Memory B cell (primary cell): ENCODE results near the gene KLHL42.
"Not testable (repeated sequence)": the region's sequence is repeated elsewhere in the genome, so short reads cannot be mapped to it uniquely, and the experiment has no call there.

Experiments
- ATAC-seq: fragments of 150-1000 bp; cut with Tn5 transposase; 2 replicates; pipeline ENCODE4 v1.10.0; 2021; ENCODE audit warnings: low read depth, mild to moderate bottlenecking, moderate library complexity
- DNase-seq, 2 donors: peaks; one replicate each; pipeline ENCODE4 v3.0.0; 2022; ENCODE audit warnings: low spot score in 2 of 2
- H3K27ac Mint-ChIP-seq: one replicate; pipeline ENCODE4 v1.8.0; 2022; ENCODE audit warnings: mild to moderate bottlenecking, moderate library complexity, mixed read lengths
- H3K27me3 Mint-ChIP-seq: one replicate; pipeline ENCODE4 v1.8.0; 2022; ENCODE audit warnings: mixed read lengths
- H3K36me3 Mint-ChIP-seq: one replicate; pipeline ENCODE4 v1.8.0; 2022; ENCODE audit warnings: mild to moderate bottlenecking, mixed read lengths
- H3K4me1 Mint-ChIP-seq: one replicate; pipeline ENCODE4 v1.8.0; 2022; ENCODE audit warnings: mixed read lengths
- H3K4me3 Mint-ChIP-seq: one replicate; pipeline ENCODE4 v1.8.0; 2022; ENCODE audit warnings: mild to moderate bottlenecking, moderate library complexity, mixed read lengths
- H3K9me3 Mint-ChIP-seq: one replicate; pipeline ENCODE4 v1.8.0; 2022; ENCODE audit warnings: mixed read lengths

The KLHL42 gene

GRCh38 chr12:27779920-27780611 is at the start of gene KLHL42, which contains the start of gene MANSC4:
TSS of gene KLHL42 (plus strand) at chr12:27780233. CDS start at chr12:27780331, 98 bp downstream.
TSS of gene MANSC4 (minus strand) at chr12:27780236. CDS start at chr12:27771276, 8,960 bp downstream.
- peak within 1 kb of the TSS; percentile 87 for H3K4me3 Mint-ChIP-seq
- peaks cover 16% of the 10 kb centered on the region for H3K4me1 Mint-ChIP-seq
- no peaks in the 10 kb centered on the region for H3K9me3 Mint-ChIP-seq
- H3K36me3 Mint-ChIP-seq, result peaks cover 6% of the 10 kb centered on the region
- peak; percentile 86 for ATAC-seq
- DNase-seq, result peak; percentile 58 to 70
- H3K27me3 Mint-ChIP-seq, result no peaks in the 10 kb centered on the region
- peak within 1 kb of the TSS; percentile 12 for H3K27ac Mint-ChIP-seq

- DNase-seq (no peak), ATAC-seq (no peak)
- no peaks in the 10 kb centered on the region for H3K27me3 Mint-ChIP-seq
- no peaks in the 10 kb centered on the region for H3K9me3 Mint-ChIP-seq
- H3K36me3 Mint-ChIP-seq, result peaks cover 12% of the 10 kb centered on the region
- no peak overlapping the region for H3K4me3 Mint-ChIP-seq
- no peak overlapping the region for H3K27ac Mint-ChIP-seq
- H3K4me1 Mint-ChIP-seq, result no peaks in the 10 kb centered on the region
These were observed 47.8 kb upstream of the KLHL42 start for GRCh38 chr12:27732281-27732680.

GRCh38 chr12:27733052-27733656 is 46.9 kb upstream of the KLHL42 start:
- Mint-ChIP-seq H3K27me3 (no peaks in the 10 kb centered on the region), H3K4me3 (no peak overlapping the region), H3K9me3 (no peaks in the 10 kb centered on the region), H3K36me3 (peaks cover 14% of the 10 kb centered on the region), H3K27ac (no peak overlapping the region), H3K4me1 (no peaks in the 10 kb centered on the region)
- ATAC-seq (peak; percentile 46), DNase-seq (peak in 1 of 2 donors; percentile 20)

GRCh38 chr12:27733791-27734190 is 46.2 kb upstream of the KLHL42 start:
- Mint-ChIP-seq H3K4me3 (no peak overlapping the region), H3K9me3 (no peaks in the 10 kb centered on the region), H3K27me3 (no peaks in the 10 kb centered on the region), H3K4me1 (no peaks in the 10 kb centered on the region), H3K36me3 (peaks cover 14% of the 10 kb centered on the region), H3K27ac (no peak overlapping the region)
- DNase-seq (no peak), ATAC-seq (no peak)

- H3K9me3 Mint-ChIP-seq, H3K27ac Mint-ChIP-seq, H3K4me1 Mint-ChIP-seq, H3K27me3 Mint-ChIP-seq, DNase-seq, H3K4me3 Mint-ChIP-seq, ATAC-seq: not testable (repeated sequence)
- peaks cover 14% of the 10 kb centered on the region for H3K36me3 Mint-ChIP-seq
These were observed 45.7 kb upstream of the KLHL42 start for GRCh38 chr12:27734321-27734720.

- DNase-seq, result no peak
- H3K27me3 Mint-ChIP-seq, result no peaks in the 10 kb centered on the region
- H3K36me3 Mint-ChIP-seq, result peaks cover 25% of the 10 kb centered on the region
- no peak overlapping the region for H3K27ac Mint-ChIP-seq
- H3K4me1 Mint-ChIP-seq, result peaks cover 2% of the 10 kb centered on the region
- H3K4me3 Mint-ChIP-seq, result no peak overlapping the region
- no peak for ATAC-seq
- H3K9me3 Mint-ChIP-seq, result no peaks in the 10 kb centered on the region
These were observed 36.4 kb upstream of the KLHL42 start for GRCh38 chr12:27743601-27744000.

- H3K27me3 Mint-ChIP-seq, H3K9me3 Mint-ChIP-seq, H3K27ac Mint-ChIP-seq, H3K4me1 Mint-ChIP-seq, H3K4me3 Mint-ChIP-seq, DNase-seq, ATAC-seq: not testable (repeated sequence)
- H3K36me3 Mint-ChIP-seq, result peaks cover 24% of the 10 kb centered on the region
These were observed 34.3 kb upstream of the KLHL42 start for GRCh38 chr12:27745734-27746133.

GRCh38 chr12:27747111-27747820 is 32.8 kb upstream of the KLHL42 start:
- H3K27ac Mint-ChIP-seq, result no peak overlapping the region
- ATAC-seq (no peak), DNase-seq (no peak)
- no peaks in the 10 kb centered on the region for H3K27me3 Mint-ChIP-seq
- H3K36me3 Mint-ChIP-seq, result peaks cover 22% of the 10 kb centered on the region
- no peaks in the 10 kb centered on the region for H3K9me3 Mint-ChIP-seq
- no peak overlapping the region for H3K4me3 Mint-ChIP-seq
- peaks cover 2% of the 10 kb centered on the region for H3K4me1 Mint-ChIP-seq

- H3K4me3 Mint-ChIP-seq, result no peak overlapping the region
- H3K27me3 Mint-ChIP-seq, result no peaks in the 10 kb centered on the region
- H3K36me3 Mint-ChIP-seq, result peaks cover 20% of the 10 kb centered on the region
- no peaks in the 10 kb centered on the region for H3K9me3 Mint-ChIP-seq
- peaks cover 2% of the 10 kb centered on the region for H3K4me1 Mint-ChIP-seq
- ATAC-seq (no peak), DNase-seq (no peak)
- no peak overlapping the region for H3K27ac Mint-ChIP-seq
These were observed 28.5 kb upstream of the KLHL42 start for GRCh38 chr12:27751386-27752047.

GRCh38 chr12:27754795-27755194 is 25.2 kb upstream of the KLHL42 start:
- no peaks in the 10 kb centered on the region for H3K9me3 Mint-ChIP-seq
- H3K27ac Mint-ChIP-seq, result peak overlapping the region; percentile 80
- DNase-seq, result no peak
- peaks cover 17% of the 10 kb centered on the region for H3K36me3 Mint-ChIP-seq
- ATAC-seq, result no peak
- no peak overlapping the region for H3K4me3 Mint-ChIP-seq
- no peaks in the 10 kb centered on the region for H3K4me1 Mint-ChIP-seq
- no peaks in the 10 kb centered on the region for H3K27me3 Mint-ChIP-seq

GRCh38 chr12:27756670-27757195 is 23.3 kb upstream of the KLHL42 start:
- H3K27ac Mint-ChIP-seq, result no peak overlapping the region
- H3K27me3 Mint-ChIP-seq, result no peaks in the 10 kb centered on the region
- ATAC-seq (no peak), DNase-seq (no peak)
- H3K4me1 Mint-ChIP-seq, result no peaks in the 10 kb centered on the region
- H3K9me3 Mint-ChIP-seq, result no peaks in the 10 kb centered on the region
- H3K4me3 Mint-ChIP-seq, result no peak overlapping the region
- peaks cover 17% of the 10 kb centered on the region for H3K36me3 Mint-ChIP-seq

- DNase-seq, result no peak
- H3K9me3 Mint-ChIP-seq, result no peaks in the 10 kb centered on the region
- ATAC-seq, result no peak
- H3K27ac Mint-ChIP-seq, result no peak overlapping the region
- no peaks in the 10 kb centered on the region for H3K4me1 Mint-ChIP-seq
- no peaks in the 10 kb centered on the region for H3K36me3 Mint-ChIP-seq
- H3K27me3 Mint-ChIP-seq, result no peaks in the 10 kb centered on the region
- H3K4me3 Mint-ChIP-seq, result no peak overlapping the region
These were observed 17.3 kb upstream of the KLHL42 start for GRCh38 chr12:27762757-27763156.

GRCh38 chr12:27766587-27766986 is 13.4 kb upstream of the KLHL42 start:
- Mint-ChIP-seq H3K27me3 (no peaks in the 10 kb centered on the region), H3K9me3 (no peaks in the 10 kb centered on the region), H3K36me3 (no peaks in the 10 kb centered on the region), H3K4me1 (no peaks in the 10 kb centered on the region), H3K4me3 (no peak overlapping the region), H3K27ac (no peak overlapping the region)
- ATAC-seq, result no peak
- DNase-seq, result no peak
